Transverse colon (tissue), 4 donors: Measurements from ENCODE around the gene PCSK5. TPM values are rescaled to one million over a fixed set of nuclear protein-coding genes. Genes with fewer than 3 reads are reported as not detected.
"Not testable (repeated sequence)": the region's sequence is repeated elsewhere in the genome, so short reads cannot be mapped to it uniquely, and the experiment has no call there.

Experiments used
- DNase-seq: peaks from one replicate; pipeline ENCODE4 v3.0.0-alpha.2; 2019
- H3K27ac ChIP-seq, 4 donors: fragments of 200-600 bp; sonication (generic); 2 replicates each; pipeline ENCODE4 v1.5.1; 2016 to 2018; ENCODE audit warnings: inconsistent platforms in 4 of 4
- H3K27me3 ChIP-seq: fragments of 200-600 bp; sonication (generic); 2 replicates; pipeline ENCODE4 v1.5.1; 2017; ENCODE audit warnings: inconsistent platforms
- H3K36me3 ChIP-seq, 4 donors: fragments of 200-600 bp; sonication (generic); 2 replicates each; pipeline ENCODE4 v1.5.1; 2017 to 2019; ENCODE audit warnings: inconsistent platforms in 4 of 4
- H3K4me1 ChIP-seq, 4 donors: fragments of 200-600 bp; sonication (generic); 2 replicates each; pipeline ENCODE4 v1.5.1; 2017 to 2020; ENCODE audit warnings: inconsistent platforms in 4 of 4
- H3K4me3 ChIP-seq, 4 donors: fragments of 200-600 bp; sonication (generic); 1 replicate in 1 of 4; 2 replicates in 3 of 4; pipeline versions ENCODE4 v1.5.1 to v1.6.1; 2017 to 2019; ENCODE audit warnings: inconsistent platforms in 4 of 4
- H3K9me3 ChIP-seq, 2 donors: fragments of 200-600 bp; sonication (generic); 2 replicates each; pipeline ENCODE4 v1.5.1; 2017 to 2019; ENCODE audit warnings: inconsistent platforms in 2 of 2
- CTCF ChIP-seq, 5 experiments: fragments of 200-600 bp in 3 of 5; fragments of 450-650 bp in 2 of 5; sonication (generic) in 3 of 5; IDR thresholded peaks; 1 replicate in 2 of 5; 2 replicates in 3 of 5; pipeline ENCODE4 v1.5.1; 2016 to 2017; ENCODE audit warnings: antibody characterized with exemption in 5 of 5, inconsistent platforms in 3 of 5, mild to moderate bottlenecking in 2 of 5, moderate library complexity in 1 of 5
- EP300 ChIP-seq: sonication (generic); formaldehyde crosslinking; IDR thresholded peaks from one replicate; pipeline ENCODE4 v1.6.1; 2017; ENCODE audit warnings: antibody characterized with exemption, low read depth
- POLR2A ChIP-seq: fragments of 450-650 bp; IDR thresholded peaks from one replicate; pipeline ENCODE4 v1.6.1; 2016; ENCODE audit warnings: antibody characterized with exemption, mild to moderate bottlenecking, moderate library complexity
- POLR2AphosphoS5 ChIP-seq, 3 donors: sonication (generic); formaldehyde crosslinking; IDR thresholded peaks; one replicate each; pipeline ENCODE4 v1.6.1; 2016; ENCODE audit warnings: antibody characterized with exemption in 3 of 3
- WGBS, 2 donors: methylation state at CpG; one replicate each; pipeline ENCODE4 v1.1.5; 2018; ENCODE audit warnings: low coverage in 1 of 2; 5-methylcytosine and 5-hydroxymethylcytosine counted together
- in situ Hi-C, 4 donors: fragments of 200-750 bp; cut with MboI; loops; one replicate each; pipeline versions ENCODE4 v1.15.0 to v1.15.1; 2017; ENCODE audit warnings: low sequenced_read_pairs in 3 of 4, low pct_ligation_motif_present in 1 of 4, low pct_unique_long_range_greater_than_20kb in 1 of 4
- intact Hi-C: fragments of 100-400 bp; cut with DNase I; formaldehyde crosslinking; loops from one replicate; pipeline ENCODE4 v1.15.1; 2023; ENCODE audit warnings: low total_unique reads
- total RNA-seq, 4 donors: library from RNA; depleted of rRNA; stranded (reverse); fragments of >200 nt; gene quantifications; one replicate each; pipeline ENCODE4 v1.1.0, GENCODE V29; 2016

Gene PCSK5
- total RNA-seq, 4 donors from 2014 or later, result 110 to 248 (median 127) TPM

DNA sequence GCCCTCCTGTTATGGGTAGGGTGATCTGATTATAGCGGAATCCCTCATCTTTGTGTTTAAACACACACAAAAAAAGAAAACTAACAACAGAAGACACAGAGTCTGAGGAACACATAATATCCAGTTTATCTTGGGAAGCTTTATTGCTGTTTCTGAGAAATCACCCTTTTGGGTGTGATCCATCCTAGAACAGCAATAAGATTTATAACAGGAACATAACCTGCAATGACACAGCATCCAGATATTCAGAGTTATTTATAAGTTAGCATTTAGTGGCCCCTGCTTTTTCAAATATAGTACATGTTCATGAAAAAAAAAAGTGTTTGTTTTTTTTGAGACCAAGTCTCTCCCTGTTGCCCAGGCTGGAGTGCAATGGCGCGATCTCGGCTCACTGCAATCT lies 423.8 kb downstream of the PCSK5 start:
- Histone ChIP-seq H3K9me3 (no peaks in the 10 kb centered on the region), H3K4me3 (no peak overlapping the region), H3K36me3 (no peaks in the 10 kb centered on the region), H3K4me1 (peaks cover 0 to 14% (median 4%) of the 10 kb centered on the region in 4 donors), H3K27me3 (no peaks in the 10 kb centered on the region), H3K27ac (peak overlapping the region; percentile 64 to 75 (median 72))
- TF ChIP-seq POLR2AphosphoS5 (IDR thresholded peaks at IDR 0.05) (no peak), EP300 (no peak), CTCF (IDR thresholded peaks at IDR 0.05) (no peak), POLR2A (no peak)
- WGBS, 2 donors, result 75 to 88% methylated on average over 1 to 4 of the region's 4 CpGs
- intact Hi-C loops (no loop called here), in situ Hi-C loops (loop anchor here in 1 of 4 donors (25.0 kb wide), 1 partner anchor 427 kb away; the partner anchor contains the start of gene PCSK5)
- DNase-seq, result no peak

- in situ Hi-C loops, result loop anchor here in 1 of 4 donors (25.0 kb wide), 1 partner anchor 429 kb away; the partner anchor contains the start of gene PCSK5
- 72 to 76% methylated on average over 2 of the region's 2 CpGs for WGBS, 2 donors
Observed at GRCh38 chr9:76316069-76316468, 425.6 kb downstream of the PCSK5 start.

DNA sequence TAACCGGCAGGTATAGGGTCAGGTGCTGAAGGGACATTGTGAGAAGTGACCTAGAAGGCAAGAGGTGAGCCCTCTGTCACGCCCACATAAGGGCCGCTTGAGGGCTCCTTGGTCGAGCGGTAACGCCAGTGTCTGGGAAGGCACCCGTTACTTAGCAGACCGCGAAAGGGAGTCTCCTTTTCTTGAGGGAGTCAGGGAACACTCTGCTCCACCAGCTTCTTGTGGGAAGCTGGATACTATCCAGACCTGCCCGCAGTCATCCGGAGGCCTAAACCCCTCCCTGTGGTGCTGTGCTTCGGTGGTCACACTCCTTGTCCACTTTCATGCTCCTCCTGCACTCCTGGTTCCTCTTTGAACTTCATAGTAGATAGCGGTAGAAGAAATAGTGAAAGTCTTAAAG lies 429.0 kb downstream of the PCSK5 start:
- 80 to 90% methylated on average over 1 to 13 of the region's 13 CpGs for WGBS, 2 donors
- intact Hi-C loops, H3K27ac ChIP-seq, H3K36me3 ChIP-seq, DNase-seq, H3K27me3 ChIP-seq, H3K4me3 ChIP-seq, H3K4me1 ChIP-seq, H3K9me3 ChIP-seq: not testable (repeated sequence)
- in situ Hi-C loops, result loop anchor here in 1 of 4 donors (25.0 kb wide), 1 partner anchor 432 kb away; the partner anchor contains the start of gene PCSK5

More at GRCh38 chr9:76316069-76316468, 425.6 kb downstream of the PCSK5 start:
- H3K4me1 ChIP-seq, result peaks cover 0 to 14% (median 4%) of the 10 kb centered on the region in 4 donors
- H3K9me3 ChIP-seq, result no peaks in the 10 kb centered on the region
- DNase-seq, result no peak
- H3K27ac ChIP-seq, result no peak overlapping the region
- no peaks in the 10 kb centered on the region for H3K36me3 ChIP-seq
- no peak overlapping the region for H3K4me3 ChIP-seq
- TF ChIP-seq POLR2A (no peak), POLR2AphosphoS5 (IDR thresholded peaks at IDR 0.05) (no peak), EP300 (no peak), CTCF (IDR thresholded peaks at IDR 0.05) (no peak)
- intact Hi-C loops, result no loop called here
- no peaks in the 10 kb centered on the region for H3K27me3 ChIP-seq

DNA sequence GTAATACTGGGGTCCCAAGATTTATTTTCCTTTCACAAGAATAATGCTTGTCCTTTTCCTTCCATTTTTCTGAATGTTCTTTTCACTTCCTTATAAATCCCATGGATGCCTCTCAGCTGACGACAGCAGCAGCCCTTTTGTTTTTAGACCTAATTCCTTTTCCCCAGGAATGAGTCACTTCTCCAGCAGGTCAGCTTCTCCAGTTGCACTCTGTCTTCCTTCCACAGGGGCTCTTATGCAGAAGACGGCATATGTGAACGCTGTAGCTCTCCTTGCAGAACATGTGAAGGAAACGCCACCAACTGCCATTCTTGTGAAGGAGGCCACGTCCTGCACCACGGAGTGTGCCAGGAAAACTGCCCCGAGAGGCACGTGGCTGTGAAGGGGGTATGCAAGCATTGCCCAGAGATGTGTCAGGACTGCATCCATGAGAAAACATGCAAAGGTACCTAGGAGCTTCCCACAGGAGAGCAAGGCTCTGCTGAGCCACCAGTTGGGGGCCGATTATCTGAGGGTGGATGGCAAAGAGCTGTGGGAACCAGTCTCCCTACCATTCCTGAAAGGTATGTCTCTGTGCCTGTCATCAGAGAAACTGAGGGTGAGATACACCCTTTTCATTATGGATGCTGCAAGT lies 430.8 kb downstream of the PCSK5 start:
- H3K9me3 ChIP-seq, result no peaks in the 10 kb centered on the region
- DNase-seq, result no peak
- intact Hi-C loops, result no loop called here
- in situ Hi-C loops, result loop anchor here in 1 of 4 donors (25.0 kb wide), 1 partner anchor 434 kb away; the partner anchor contains the start of gene PCSK5
- no peak for TF ChIP-seq POLR2A
- TF ChIP-seq CTCF (IDR thresholded peaks at IDR 0.05), result no peak
- TF ChIP-seq POLR2AphosphoS5 (IDR thresholded peaks at IDR 0.05), result no peak
- TF ChIP-seq EP300, result no peak
- H3K4me3 ChIP-seq, result no peak overlapping the region
- no peaks in the 10 kb centered on the region for H3K36me3 ChIP-seq
- 73 to 82% methylated on average over 3 to 9 of the region's 9 CpGs for WGBS, 2 donors
- H3K27me3 ChIP-seq, result no peaks in the 10 kb centered on the region
- H3K4me1 ChIP-seq, result no peaks in the 10 kb centered on the region
- H3K27ac ChIP-seq, result no peak overlapping the region
